ENCODE results near the gene PSMB9. TPM values are rescaled to one million over a fixed set of nuclear protein-coding genes. Genes with fewer than 3 reads are reported as not detected.
"Not testable (repeated sequence)": the region's sequence is repeated elsewhere in the genome, so short reads cannot be mapped to it uniquely, and the experiment has no call there.

Gene PSMB9
- polyA plus RNA-seq, 1 donor from 2014 or later: not detected

DNA sequence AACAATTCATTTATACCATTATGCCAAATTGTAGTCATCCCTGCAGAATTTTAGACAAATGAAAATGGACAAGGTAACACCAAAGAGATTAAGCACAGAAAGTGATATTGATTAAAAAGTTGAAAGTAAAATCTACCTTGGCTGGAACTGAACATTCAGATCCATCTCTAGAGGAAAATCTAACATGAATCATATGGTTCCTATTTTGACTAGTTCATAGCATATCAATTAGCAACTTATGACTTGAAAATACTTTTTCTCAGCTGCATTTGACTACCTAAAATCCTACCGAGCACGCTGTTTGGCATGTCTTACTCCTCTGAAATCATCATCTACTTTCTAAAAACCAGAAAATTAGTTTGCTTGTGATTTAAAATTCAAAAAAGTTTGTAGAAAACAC, 22.6 kb downstream of the PSMB9 start:
- TF ChIP-seq RAD21 (conservative IDR thresholded peaks at IDR 0.05): no peak
- no peak for TF ChIP-seq TAF1 (IDR thresholded peaks at IDR 0.05; ENCODE audit: low read depth)
- TF ChIP-seq, protein P1, sequence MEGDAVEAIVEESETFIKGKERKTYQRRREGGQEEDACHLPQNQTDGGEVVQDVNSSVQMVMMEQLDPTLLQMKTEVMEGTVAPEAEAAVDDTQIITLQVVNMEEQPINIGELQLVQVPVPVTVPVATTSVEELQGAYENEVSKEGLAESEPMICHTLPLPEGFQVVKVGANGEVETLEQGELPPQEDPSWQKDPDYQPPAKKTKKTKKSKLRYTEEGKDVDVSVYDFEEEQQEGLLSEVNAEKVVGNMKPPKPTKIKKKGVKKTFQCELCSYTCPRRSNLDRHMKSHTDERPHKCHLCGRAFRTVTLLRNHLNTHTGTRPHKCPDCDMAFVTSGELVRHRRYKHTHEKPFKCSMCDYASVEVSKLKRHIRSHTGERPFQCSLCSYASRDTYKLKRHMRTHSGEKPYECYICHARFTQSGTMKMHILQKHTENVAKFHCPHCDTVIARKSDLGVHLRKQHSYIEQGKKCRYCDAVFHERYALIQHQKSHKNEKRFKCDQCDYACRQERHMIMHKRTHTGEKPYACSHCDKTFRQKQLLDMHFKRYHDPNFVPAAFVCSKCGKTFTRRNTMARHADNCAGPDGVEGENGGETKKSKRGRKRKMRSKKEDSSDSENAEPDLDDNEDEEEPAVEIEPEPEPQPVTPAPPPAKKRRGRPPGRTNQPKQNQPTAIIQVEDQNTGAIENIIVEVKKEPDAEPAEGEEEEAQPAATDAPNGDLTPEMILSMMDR (IDR thresholded peaks at IDR 0.05; ENCODE audit: poor library complexity, severe bottlenecking): no peak
- TF ChIP-seq EP300 (conservative IDR thresholded peaks at IDR 0.05; ENCODE audit: poor library complexity, severe bottlenecking): no peak
- TF ChIP-seq SMC3 (conservative IDR thresholded peaks at IDR 0.05; ENCODE audit: poor library complexity): no peak
- TF ChIP-seq, protein P2, sequence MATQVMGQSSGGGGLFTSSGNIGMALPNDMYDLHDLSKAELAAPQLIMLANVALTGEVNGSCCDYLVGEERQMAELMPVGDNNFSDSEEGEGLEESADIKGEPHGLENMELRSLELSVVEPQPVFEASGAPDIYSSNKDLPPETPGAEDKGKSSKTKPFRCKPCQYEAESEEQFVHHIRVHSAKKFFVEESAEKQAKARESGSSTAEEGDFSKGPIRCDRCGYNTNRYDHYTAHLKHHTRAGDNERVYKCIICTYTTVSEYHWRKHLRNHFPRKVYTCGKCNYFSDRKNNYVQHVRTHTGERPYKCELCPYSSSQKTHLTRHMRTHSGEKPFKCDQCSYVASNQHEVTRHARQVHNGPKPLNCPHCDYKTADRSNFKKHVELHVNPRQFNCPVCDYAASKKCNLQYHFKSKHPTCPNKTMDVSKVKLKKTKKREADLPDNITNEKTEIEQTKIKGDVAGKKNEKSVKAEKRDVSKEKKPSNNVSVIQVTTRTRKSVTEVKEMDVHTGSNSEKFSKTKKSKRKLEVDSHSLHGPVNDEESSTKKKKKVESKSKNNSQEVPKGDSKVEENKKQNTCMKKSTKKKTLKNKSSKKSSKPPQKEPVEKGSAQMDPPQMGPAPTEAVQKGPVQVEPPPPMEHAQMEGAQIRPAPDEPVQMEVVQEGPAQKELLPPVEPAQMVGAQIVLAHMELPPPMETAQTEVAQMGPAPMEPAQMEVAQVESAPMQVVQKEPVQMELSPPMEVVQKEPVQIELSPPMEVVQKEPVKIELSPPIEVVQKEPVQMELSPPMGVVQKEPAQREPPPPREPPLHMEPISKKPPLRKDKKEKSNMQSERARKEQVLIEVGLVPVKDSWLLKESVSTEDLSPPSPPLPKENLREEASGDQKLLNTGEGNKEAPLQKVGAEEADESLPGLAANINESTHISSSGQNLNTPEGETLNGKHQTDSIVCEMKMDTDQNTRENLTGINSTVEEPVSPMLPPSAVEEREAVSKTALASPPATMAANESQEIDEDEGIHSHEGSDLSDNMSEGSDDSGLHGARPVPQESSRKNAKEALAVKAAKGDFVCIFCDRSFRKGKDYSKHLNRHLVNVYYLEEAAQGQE (IDR thresholded peaks at IDR 0.05; ENCODE audit: borderline replicate concordance): no peak
- no peak for TF ChIP-seq MXI1 (conservative IDR thresholded peaks at IDR 0.05; ENCODE audit: poor library complexity, severe bottlenecking)
- no peak for TF ChIP-seq POLR2AphosphoS5 (IDR thresholded peaks at IDR 0.05)
- TF ChIP-seq EZH2 (IDR thresholded peaks at IDR 0.05; ENCODE audit: borderline replicate concordance, insufficient read depth, low read length, poor library complexity, severe bottlenecking): no peak
- Histone ChIP-seq H3K27me3 (ENCODE audit: insufficient read depth, low read depth, low read length) (no peaks in the 10 kb centered on the region), H3K4me3 (ENCODE audit: low read length) (no peak overlapping the region)

DNA sequence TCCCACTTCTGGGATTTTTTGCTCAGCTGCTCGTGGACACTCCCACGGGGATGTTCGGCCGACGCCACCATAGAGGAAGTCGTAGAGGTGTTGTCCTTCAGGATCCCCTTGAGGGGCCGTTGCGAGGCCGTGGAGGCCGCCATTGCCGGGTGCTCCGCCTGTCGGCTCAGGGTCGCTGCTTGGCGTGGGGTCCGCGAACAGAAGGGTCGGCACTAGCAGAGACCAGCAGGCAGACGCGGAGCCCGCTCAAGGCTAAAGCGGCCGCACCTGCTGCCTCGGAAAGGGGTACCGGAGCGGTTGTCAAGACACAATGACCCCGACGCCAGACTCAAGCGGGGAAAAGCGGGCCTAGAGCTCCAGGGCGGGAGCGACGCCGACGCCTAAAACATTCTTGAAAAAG, 25.7 kb downstream of the PSMB9 start:
- H3K4me3 ChIP-seq (ENCODE audit: low read length): no peak overlapping the region
- H3K27me3 ChIP-seq (ENCODE audit: insufficient read depth, low read depth, low read length): no peaks in the 10 kb centered on the region
- no peaks in the 10 kb centered on the region for H4K20me1 ChIP-seq (ENCODE audit: insufficient read depth)
- H3K9me3 ChIP-seq (ENCODE audit: low read length): no peaks in the 10 kb centered on the region
- no peaks in the 10 kb centered on the region for H3K9me2 ChIP-seq (ENCODE audit: insufficient read depth, low read length)
- H3K79me2 ChIP-seq (replicated peaks; ENCODE audit: insufficient read depth, low read length): no peaks in the 10 kb centered on the region
- H3K27ac ChIP-seq (ENCODE audit: low read length): no peak overlapping the region
- no peak overlapping the region for H2AFZ ChIP-seq (ENCODE audit: low read depth, low read length)
- no peaks in the 10 kb centered on the region for H3F3A ChIP-seq (ENCODE audit: insufficient read depth, low read length, poor library complexity, severe bottlenecking)
- no peak overlapping the region for H3K9ac ChIP-seq (ENCODE audit: low read length)
- H3K36me3 ChIP-seq (ENCODE audit: insufficient read depth, low read length): no peaks in the 10 kb centered on the region
- TF ChIP-seq TAF1 (IDR thresholded peaks at IDR 0.05; ENCODE audit: low read depth): no peak
- H3K4me2 ChIP-seq (ENCODE audit: low read length): no peak overlapping the region

More for the DNA sequence above, 22.6 kb downstream of the PSMB9 start:
- Histone ChIP-seq H3F3A (ENCODE audit: insufficient read depth, low read length, poor library complexity, severe bottlenecking) (no peaks in the 10 kb centered on the region), H3K9me3 (ENCODE audit: low read length) (no peaks in the 10 kb centered on the region), H3K9me2 (ENCODE audit: insufficient read depth, low read length) (no peaks in the 10 kb centered on the region), H3K9ac (ENCODE audit: low read length) (no peak overlapping the region), H3K36me3 (ENCODE audit: insufficient read depth, low read length) (no peaks in the 10 kb centered on the region), H3K4me2 (ENCODE audit: low read length) (no peak overlapping the region), H3K79me2 (replicated peaks; ENCODE audit: insufficient read depth, low read length) (no peaks in the 10 kb centered on the region), H2AFZ (ENCODE audit: low read depth, low read length) (no peak overlapping the region), H4K20me1 (ENCODE audit: insufficient read depth) (no peaks in the 10 kb centered on the region), H3K27ac (ENCODE audit: low read length) (no peak overlapping the region)

DNA sequence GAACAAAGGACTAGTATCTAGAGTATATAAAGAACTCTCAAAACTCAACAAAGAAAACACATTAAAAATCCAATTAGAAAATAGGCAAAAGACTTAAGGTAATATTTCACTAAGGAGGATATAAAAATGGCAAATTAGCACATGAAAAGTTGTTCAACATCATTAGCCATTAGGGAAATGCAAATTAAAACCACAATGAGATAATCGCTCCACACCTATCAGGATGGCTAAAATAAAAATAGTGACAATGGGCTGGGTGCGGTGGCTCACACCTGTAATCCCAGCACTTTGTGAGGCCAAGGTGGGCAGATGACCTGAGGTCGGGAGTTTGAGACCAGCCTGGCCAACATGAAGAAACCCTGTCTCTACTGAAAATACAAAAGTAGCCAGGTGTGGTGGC, 27.0 kb downstream of the PSMB9 start:
- not testable (repeated sequence) for H3K27ac ChIP-seq (ENCODE audit: low read length); H3K9me3 ChIP-seq (ENCODE audit: low read length); H3K9me2 ChIP-seq (ENCODE audit: insufficient read depth, low read length); H3K36me3 ChIP-seq (ENCODE audit: insufficient read depth, low read length); H4K20me1 ChIP-seq (ENCODE audit: insufficient read depth); H3K4me3 ChIP-seq (ENCODE audit: low read length); H3K79me2 ChIP-seq (replicated peaks; ENCODE audit: insufficient read depth, low read length); H3K27me3 ChIP-seq (ENCODE audit: insufficient read depth, low read depth, low read length); H3K4me2 ChIP-seq (ENCODE audit: low read length); H2AFZ ChIP-seq (ENCODE audit: low read depth, low read length); H3K9ac ChIP-seq (ENCODE audit: low read length); H3F3A ChIP-seq (ENCODE audit: insufficient read depth, low read length, poor library complexity, severe bottlenecking)

All from neural cell (in vitro differentiated cells).